NCI-H2196 (cell line): Measurements from ENCODE around the gene TNFSF12.

Experiments used
- DNase-seq: peaks from one replicate; lab custom pipeline; 2025; ENCODE audit not compliant: unreplicated experiment; lab: John Stamatoyannopoulos, UW

Gene TNFSF12

DNA sequence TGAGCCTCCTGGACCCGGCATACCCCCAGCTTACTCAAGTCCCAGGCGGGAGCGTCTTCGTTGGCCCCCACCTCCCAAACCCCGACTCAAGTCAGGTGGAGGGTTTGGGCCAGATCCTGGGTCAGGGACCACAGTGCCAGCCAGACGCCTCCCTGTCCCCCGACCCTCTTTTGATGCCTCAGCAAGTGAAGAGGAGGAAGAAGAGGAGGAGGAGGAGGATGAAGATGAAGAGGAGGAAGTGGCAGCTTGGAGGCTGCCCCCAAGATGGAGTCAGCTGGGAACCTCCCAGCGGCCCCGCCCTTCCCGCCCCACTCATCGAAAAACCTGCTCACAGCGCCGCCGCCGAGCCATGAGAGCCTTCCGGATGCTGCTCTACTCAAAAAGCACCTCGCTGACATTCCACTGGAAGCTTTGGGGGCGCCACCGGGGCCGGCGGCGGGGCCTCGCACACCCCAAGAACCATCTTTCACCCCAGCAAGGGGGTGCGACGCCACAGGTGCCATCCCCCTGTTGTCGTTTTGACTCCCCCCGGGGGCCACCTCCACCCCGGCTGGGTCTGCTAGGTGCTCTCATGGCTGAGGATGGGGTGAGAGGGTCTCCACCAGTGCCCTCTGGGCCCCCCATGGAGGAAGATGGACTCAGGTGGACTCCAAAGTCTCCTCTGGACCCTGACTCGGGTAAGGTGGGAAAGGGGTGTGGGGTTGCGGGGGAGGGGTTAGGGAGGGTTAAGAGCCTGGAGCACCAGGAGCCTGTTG lies 14.4 kb downstream of the TNFSF12 start:
- no peak for DNase-seq

DNA sequence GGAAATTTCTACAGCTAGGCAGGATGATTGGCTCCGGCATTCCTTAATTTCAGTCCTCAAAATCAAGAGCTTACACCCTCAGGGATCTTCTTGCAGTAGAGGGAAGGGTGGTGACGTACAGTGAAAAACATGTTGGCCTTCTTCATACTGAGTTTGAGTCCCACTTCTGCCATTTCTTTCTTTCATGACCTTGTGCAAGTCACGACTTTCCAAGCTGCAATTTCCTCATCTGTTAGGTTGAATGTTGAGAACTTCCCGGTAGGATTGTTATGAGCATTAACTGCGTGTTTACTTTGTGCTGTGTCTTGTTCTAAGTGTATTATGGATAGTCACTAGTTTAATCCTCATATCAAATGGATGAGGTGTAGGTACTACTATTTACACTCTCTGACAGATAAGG lies 20.7 kb downstream of the TNFSF12 start:
- no peak for DNase-seq

DNA sequence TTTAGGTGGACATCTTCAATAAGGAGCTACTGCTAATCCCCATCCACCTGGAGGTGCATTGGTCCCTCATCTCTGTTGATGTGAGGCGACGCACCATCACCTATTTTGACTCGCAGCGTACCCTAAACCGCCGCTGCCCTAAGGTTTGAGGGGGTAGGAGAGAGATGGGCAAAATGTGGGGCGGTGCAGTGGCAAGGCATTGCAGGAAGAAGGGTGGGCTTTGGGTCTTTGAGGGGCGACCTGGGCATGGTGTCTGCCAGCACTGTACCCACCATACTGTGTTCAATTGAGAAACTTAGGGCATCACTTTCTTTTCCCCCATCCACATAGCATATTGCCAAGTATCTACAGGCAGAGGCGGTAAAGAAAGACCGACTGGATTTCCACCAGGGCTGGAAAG lies 21.5 kb downstream of the TNFSF12 start:
- DNase-seq: no peak

DNA sequence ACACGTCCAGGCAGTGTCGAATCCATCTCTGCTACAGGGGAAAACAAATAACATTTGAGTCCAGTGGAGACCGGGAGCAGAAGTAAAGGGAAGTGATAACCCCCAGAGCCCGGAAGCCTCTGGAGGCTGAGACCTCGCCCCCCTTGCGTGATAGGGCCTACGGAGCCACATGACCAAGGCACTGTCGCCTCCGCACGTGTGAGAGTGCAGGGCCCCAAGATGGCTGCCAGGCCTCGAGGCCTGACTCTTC lies 23.4 kb downstream of the TNFSF12 start:
- no peak for DNase-seq

DNA sequence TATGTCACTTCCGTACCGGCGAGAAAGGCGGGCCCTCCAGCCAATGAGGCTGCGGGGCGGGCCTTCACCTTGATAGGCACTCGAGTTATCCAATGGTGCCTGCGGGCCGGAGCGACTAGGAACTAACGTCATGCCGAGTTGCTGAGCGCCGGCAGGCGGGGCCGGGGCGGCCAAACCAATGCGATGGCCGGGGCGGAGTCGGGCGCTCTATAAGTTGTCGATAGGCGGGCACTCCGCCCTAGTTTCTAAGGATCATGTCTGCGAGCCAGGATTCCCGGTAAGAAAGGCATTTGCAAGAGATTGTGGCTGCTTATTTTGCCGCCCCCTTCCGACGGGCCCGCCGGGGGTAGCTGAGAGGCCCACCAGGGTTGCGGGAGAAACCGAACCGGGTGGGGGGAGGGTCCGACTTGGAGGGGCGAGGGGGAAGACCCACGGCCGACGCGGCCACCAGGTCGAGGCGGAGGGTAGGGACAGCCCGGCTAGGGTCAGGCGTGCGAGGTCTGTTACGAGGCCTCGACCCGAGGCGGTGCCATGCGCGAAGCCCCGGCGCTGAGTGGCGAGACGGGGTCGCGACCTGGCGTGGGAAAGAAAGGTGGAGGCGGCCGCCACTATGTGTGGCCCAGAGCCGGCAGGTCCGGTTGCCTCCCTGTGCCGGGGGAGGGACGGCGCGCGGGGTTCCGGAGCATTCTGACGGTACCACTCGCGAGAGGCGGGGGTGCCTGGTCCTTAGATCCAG lies 23.9 kb downstream of the TNFSF12 start:
- peak; percentile 91 for DNase-seq

DNA sequence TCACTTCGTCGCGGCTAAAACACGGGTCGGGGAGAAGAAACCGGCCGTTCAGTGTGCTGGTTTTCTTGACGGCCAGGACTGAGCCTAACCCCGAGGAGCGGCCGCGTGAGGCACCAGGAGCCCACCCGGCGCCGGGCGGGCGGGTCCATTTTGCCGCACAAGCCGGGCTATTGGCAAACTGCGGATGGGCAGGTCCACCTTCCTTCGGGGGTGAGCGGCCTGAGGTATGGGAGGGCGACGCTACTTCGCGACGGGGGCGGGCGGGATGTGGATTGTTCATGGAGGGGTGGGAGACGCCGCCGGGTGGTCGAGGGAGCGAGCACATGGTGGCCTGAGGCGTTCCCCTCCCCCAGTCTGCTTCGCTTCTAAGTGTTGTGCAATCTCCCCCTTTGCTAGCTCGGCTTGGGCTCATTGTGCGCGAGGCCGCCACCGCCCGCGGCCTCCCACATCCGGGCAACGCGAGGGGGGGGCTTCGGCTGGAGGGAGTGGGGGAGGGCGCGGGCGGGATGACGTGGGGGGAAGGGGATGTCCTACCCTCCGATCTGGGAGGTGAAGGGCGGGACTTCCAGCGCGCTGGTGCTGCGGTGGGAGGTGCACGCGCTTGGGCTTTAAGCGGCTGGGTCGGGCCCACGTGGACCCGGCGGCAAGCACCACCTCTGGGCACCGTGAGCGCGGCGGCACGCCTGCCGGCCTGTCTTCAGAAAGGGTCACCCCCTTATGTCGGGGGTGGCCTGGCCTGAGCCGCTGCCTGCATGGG lies 24.6 kb downstream of the TNFSF12 start:
- DNase-seq: peak; percentile 79

DNA sequence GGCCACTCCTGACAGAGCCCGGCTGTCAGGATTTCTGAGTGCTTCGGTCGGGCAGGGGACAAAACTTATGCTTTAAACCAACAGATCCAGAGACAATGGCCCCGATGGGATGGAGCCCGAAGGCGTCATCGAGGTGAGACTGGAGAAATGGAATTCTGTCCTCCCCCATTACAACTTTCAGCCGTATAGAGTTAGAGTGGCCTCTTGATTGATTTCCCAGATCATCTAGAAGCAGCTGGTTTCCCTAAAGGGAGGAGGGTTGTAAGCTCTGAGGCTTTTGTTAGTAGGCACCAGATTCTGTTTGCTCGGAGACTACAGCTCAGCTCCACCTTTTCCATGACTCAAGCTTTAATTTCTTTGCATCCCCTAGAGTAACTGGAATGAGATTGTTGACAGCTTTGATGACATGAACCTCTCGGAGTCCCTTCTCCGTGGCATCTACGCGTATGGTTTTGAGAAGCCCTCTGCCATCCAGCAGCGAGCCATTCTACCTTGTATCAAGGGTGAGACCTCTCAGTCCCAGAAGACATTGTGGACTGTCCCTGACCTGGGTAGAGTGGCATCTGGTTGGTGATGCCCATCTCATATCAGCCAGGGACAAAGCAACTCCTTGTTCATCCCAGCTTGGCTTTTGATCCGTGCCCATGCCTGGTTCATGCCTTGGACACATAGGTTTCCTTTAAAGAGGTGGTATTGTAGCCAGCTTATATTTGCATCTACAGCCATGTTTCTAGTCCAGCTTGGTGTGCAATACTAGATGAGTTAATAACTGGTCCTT lies 25.5 kb downstream of the TNFSF12 start:
- DNase-seq: no peak

DNA sequence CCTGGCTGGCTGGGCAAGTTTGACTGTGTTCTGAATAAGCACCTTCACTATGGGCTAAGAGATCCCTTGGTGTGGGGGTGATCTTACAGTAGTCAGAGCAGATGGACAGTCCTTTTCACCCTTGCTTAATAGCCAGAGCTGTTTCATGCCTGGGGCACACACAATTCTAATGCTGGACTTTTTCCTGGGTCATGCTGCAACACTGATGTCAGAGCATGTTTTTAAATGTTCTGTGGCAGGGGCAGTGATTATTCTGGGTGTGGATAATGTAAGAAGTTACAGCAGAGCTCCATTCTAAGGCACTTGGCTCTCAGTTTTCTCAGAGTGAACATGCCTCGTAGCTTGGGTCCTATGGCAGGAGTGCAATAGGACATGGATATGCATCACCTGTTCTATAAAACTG lies 26.6 kb downstream of the TNFSF12 start:
- no peak for DNase-seq

DNA sequence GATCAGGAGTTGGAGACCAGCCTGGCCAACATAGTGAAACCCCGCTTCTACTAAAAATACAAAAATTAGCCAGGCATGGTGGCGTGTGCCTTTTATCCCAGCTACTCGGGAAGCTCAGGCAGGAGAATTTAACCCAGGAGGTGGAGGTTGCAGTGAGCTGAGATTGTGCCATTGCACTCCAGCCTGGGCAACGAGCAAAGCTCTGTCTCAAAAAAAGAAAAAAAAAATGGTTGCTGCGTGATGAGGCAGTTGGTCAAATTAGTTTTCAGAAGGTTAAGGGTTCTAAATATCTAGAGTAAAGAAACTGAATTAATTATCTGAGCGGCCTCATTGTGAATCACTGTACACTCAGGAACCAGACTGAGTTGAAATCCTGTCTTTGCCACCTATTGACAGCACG lies 27.1 kb downstream of the TNFSF12 start:
- no peak for DNase-seq

DNA sequence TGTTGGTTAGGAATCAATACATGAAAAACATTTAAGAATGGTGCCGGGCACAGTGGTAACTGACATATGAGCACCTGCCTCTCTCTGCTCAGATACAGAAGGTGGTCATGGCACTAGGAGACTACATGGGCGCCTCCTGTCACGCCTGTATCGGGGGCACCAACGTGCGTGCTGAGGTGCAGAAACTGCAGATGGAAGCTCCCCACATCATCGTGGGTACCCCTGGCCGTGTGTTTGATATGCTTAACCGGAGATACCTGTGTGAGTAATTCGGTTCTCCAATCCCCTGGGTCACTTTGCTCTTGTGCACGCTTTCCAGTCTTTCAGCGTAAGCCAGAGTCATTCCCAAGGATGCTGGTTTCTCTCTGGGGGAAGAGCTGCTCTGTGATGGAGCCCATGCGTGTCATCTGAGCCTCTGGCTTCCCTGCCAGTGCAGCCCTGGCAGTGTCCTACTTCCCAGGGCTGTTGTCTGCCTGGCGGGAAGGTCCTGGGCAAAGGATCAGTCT lies 27.6 kb downstream of the TNFSF12 start:
- DNase-seq: no peak

DNA sequence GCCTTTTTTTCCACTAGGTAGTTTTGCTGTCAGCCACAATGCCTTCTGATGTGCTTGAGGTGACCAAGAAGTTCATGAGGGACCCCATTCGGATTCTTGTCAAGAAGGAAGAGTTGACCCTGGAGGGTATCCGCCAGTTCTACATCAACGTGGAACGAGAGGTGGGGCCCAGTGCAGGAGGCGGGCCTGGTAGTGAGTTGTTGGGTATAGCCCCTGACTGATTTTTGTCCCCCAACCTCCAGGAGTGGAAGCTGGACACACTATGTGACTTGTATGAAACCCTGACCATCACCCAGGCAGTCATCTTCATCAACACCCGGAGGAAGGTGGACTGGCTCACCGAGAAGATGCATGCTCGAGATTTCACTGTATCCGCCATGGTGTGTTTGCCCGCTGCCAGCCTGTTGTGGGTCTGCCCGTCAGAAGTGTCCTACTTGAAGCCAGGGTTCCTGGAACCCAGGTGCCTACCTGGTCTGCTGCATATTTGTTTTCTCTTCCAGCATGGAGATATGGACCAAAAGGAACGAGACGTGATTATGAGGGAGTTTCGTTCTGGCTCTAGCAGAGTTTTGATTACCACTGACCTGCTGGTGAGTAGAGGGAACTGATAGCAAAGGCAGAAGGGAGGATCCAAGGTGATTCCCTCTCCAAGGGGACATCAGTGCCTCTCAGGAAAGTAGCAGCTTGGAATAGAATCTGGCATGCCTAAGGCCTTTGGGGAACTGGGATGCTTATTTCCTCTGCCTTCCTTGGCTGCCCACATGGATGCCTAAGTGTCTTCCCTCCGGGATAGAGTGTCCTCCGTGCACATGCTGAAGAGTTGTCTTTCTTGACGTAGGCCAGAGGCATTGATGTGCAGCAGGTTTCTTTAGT lies 28.7 kb downstream of the TNFSF12 start:
- DNase-seq: no peak

DNA sequence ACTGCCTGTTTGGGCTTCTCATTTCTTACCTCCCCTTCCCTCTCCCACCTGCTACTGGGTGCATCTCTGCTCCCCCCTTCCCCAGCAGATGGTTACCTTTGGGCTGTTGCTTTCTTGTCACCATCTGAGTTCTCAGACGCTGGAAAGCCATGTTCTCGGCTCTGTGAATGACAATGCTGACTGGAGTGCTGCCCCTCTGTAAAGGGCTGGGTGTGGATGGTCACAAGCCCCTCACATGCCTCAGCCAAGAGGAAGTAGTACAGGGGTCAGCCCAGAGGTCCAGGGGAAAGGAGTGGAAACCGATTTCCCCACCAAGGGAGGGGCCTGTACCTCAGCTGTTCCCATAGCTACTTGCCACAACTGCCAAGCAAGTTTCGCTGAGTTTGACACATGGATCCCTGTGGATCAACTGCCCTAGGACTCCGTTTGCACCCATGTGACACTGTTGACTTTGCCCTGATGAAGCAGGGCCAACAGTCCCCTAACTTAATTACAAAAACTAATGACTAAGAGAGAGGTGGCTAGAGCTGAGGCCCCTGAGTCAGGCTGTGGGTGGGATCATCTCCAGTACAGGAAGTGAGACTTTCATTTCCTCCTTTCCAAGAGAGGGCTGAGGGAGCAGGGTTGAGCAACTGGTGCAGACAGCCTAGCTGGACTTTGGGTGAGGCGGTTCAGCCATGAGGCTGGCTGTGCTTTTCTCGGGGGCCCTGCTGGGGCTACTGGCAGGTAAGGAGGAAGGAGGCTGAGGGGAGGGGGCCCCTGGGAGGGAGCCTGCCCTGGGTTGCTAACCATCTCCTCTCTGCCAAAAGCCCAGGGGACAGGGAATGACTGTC lies 30.4 kb downstream of the TNFSF12 start, which contains the start of gene CD68:
Gene CD68 (plus strand): TSS at position 638 of the 833 bp plus-strand sequence. CDS start 40 bp downstream, at position 678.
- DNase-seq: no peak

DNA sequence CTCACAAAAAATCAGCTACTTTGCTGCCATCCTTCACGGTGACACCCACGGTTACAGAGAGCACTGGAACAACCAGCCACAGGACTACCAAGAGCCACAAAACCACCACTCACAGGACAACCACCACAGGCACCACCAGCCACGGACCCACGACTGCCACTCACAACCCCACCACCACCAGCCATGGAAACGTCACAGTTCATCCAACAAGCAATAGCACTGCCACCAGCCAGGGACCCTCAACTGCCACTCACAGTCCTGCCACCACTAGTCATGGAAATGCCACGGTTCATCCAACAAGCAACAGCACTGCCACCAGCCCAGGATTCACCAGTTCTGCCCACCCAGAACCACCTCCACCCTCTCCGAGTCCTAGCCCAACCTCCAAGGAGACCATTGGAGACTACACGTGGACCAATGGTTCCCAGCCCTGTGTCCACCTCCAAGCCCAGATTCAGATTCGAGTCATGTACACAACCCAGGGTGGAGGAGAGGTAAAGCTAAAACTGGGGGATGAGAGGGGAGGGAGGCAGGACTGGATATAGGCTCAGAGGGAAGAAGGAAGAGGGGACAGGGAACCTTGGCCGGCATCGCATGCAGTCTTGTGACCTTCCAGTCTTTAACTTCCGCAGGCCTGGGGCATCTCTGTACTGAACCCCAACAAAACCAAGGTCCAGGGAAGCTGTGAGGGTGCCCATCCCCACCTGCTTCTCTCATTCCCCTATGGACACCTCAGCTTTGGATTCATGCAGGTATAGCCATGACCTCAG lies 31.2 kb downstream of the TNFSF12 start:
- no peak for DNase-seq

DNA sequence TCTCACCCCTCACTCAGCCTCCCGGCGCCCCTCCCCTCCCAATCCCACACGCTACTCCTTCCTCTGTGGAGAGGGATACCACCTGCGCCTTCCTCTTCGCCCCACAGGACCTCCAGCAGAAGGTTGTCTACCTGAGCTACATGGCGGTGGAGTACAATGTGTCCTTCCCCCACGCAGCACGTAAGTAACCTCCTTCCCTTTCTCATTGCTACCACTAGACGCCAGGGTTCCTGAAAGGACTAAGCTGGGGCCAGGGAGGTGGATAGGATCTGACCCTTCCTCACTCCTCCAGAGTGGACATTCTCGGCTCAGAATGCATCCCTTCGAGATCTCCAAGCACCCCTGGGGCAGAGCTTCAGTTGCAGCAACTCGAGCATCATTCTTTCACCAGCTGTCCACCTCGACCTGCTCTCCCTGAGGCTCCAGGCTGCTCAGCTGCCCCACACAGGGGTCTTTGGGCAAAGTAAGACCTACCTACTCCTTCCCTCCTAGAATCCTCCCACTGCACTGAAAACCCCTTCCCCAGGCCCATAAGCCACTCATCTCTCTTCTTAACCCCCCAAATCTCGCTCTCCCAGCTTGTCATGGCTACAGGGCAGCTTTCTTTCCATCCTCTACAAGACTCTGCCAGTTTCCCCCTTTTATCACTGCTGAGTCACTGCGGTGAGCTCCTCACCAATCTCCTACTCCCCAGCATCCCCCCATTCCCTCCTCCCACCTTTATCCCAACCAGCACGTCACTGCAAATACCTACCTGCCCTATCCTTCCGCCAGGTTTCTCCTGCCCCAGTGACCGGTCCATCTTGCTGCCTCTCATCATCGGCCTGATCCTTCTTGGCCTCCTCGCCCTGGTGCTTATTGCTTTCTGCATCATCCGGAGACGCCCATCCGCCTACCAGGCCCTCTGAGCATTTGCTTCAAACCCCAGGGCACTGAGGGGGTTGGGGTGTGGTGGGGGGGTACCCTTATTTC lies 32.0 kb downstream of the TNFSF12 start:
- no peak for DNase-seq

DNA sequence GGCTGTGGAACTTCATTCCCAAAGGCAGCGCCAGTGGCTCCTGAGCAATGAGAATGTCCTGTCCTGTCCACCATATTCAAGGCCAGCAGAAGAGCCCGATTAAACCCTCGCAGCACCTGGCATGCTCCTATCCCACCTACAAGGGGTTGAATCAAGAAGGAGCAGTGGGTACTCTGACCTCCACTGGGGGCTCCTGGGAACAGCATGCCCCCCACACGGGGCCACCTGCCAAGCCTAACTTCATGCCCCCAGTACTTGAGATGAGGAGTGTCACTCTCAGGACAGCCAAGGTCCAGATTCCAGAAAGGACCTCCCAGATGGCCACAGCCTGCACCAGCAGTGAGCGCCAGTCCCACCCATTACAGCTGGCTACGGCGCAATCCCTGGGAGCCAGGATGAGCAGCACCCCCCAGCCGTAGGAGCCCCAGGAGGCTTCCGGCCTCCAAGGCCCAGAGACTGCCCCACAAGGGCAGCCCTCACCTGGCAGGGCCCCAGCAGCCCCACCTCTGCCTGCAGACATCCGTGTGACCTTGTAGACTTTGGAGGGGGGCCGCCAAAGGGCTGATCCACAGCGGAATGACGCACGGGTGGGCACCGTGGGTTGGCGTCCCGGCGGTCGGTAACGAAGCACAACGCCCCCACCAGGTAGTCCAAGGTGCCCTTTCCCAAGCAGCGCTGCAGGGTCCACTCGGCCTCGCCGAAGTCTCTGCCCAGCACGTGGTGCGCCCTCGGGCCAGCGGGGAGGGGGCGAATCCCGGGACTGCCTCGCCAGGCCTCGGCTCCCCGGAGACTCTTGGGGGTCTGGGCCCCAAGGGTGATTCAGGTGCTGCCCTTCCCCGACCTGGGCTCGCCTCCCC lies 33.8 kb downstream of the TNFSF12 start:
- no peak for DNase-seq
